Skeletal muscle tissue (tissue), 4 donors: ENCODE measurements around the gene DEDD. TPM values are rescaled to one million over a fixed set of nuclear protein-coding genes. Genes with fewer than 3 reads are reported as not detected.
A peak's percentile ranks its signal among the peaks of the same experiment; 100 is the strongest.

ENCODE experiments used
- H3K27ac ChIP-seq: one replicate; pipeline ENCODE4 v1.7.0; 2013; ENCODE audit warnings: mild to moderate bottlenecking, low read depth, low read length, inconsistent platforms
- H3K27me3 ChIP-seq, 3 donors: one replicate each; pipeline ENCODE4 v1.7.0; 2013; ENCODE audit warnings: low read length in 3 of 3; ENCODE audit not compliant: control insufficient read depth in 3 of 3, insufficient read depth in 3 of 3
- H3K36me3 ChIP-seq, 3 donors: one replicate each; pipeline ENCODE4 v1.7.0; 2013; ENCODE audit warnings: low read length in 3 of 3; ENCODE audit not compliant: control insufficient read depth in 3 of 3, insufficient read depth in 3 of 3
- H3K4me1 ChIP-seq, 3 donors: one replicate each; pipeline ENCODE4 v1.7.0; 2013; ENCODE audit warnings: low read length in 3 of 3, mild to moderate bottlenecking in 3 of 3; ENCODE audit not compliant: control insufficient read depth in 3 of 3, insufficient read depth in 3 of 3
- H3K4me3 ChIP-seq, 3 donors: one replicate each; pipeline ENCODE4 v1.7.0; 2013; ENCODE audit warnings: low read length in 3 of 3
- H3K9ac ChIP-seq, 3 donors: one replicate each; pipeline ENCODE4 v1.7.0; 2013; ENCODE audit warnings: low read length in 3 of 3, mild to moderate bottlenecking in 3 of 3, moderate library complexity in 2 of 3, low read depth in 1 of 3
- H3K9me3 ChIP-seq, 3 donors: one replicate each; pipeline ENCODE4 v1.7.0; 2013; ENCODE audit warnings: low read length in 3 of 3; ENCODE audit not compliant: control insufficient read depth in 3 of 3
- total RNA-seq: library from RNA; depleted of rRNA; stranded (reverse); fragments of >200 nt; gene quantifications from one replicate; pipeline ENCODE4 v1.2.3, GENCODE V29; 2014
- donor health status: Osteomylitis.

DEDD gene
- total RNA-seq, 1 donor from 2014 or later, result 19.8 TPM

DNA sequence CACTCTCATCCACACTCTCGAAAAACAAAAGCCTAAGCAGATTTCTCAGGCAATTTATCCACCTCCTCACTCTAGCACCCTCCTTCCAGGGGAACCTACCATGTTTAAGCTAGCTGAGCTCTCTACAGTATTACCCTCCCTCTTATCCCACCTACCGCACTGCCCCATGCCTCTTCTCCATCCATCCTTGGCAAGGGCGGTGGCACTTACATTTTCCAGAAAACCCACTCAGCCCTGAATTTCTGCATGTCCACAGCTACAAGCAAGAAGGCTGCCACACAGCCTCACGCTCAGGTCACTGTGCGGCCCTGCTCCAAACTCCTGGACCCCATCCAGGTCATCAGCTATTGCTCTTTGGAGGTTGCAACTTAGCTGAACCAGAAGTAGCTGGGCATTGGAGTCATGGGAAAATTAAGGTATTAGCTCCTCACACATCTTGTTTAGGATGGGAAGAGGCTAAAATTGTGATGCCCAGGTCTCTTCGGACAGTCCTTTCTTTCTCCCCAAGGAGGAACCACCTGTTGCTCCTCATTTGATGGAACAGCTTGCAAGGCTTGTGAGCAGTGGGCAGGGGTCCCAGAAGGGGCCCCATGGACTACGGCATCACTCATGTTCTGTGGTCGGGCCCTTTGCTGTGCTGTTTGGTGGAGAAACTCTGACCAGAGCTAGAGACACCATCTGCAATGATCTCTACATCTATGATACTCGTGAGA, 33.2 kb downstream of the DEDD start:
- Histone ChIP-seq H3K27me3 (no peaks in the 10 kb centered on the region), H3K36me3 (peaks cover 13 to 25% (median 18%) of the 10 kb centered on the region in 3 donors), H3K4me1 (peaks cover 17 to 30% (median 23%) of the 10 kb centered on the region in 3 donors), H3K9me3 (no peaks in the 10 kb centered on the region), H3K9ac (peak overlapping the region in 2 of 3 donors; percentile 78 to 84), H3K27ac (no peak overlapping the region), H3K4me3 (peak overlapping the region; percentile 76 to 97 (median 90))

DNA sequence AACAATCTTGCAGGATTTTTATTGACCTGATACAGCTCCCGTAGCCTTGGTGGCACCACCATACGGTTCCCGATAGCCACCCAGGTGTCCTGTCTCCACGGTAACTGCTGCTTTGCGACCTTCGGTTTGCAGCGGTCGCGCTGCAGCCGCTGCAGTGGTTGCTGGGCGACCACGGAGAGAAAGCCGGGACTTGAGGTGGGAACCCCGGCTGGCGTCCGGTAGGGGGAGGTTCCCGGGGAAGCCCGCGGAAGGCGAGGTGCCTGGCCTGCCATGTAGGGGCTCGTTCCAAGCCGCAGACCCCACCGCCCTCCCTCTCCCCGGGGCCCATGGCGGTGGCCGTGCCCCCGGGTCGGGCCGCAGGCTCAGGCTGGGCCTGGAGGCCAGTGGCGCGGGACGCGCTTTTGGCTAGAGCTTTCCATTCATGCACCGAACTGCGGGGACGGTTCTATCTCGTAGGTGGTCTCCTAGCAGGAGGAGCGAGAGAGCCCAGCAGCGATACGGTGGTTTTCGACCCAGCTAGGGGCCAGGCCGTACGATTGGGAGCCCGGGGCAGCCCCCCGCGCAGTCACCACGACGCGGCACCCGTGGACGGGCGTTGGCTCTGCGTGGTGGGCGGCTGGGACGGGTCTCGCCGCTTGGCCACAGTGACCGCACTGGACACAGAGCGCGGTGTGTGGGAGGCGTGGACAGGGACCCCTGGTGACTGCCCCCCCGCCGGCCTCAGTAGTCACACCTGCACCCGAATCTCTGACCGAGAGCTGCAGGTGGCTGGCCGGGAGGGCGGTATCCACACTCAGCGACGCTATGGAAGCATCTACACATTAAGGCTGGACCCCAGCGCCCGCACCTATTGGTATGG, 34.0 kb downstream of the DEDD start, which contains the start of gene KLHDC9:
Gene KLHDC9, plus strand, starts transcription at position 152 of the 859 bp plus-strand sequence. Its CDS starts 175 bp downstream, at position 327.
- H3K27ac ChIP-seq, result peak within 1 kb of the TSS; percentile 67
- peak within 1 kb of the TSS; percentile 76 to 97 (median 90) for H3K4me3 ChIP-seq
- H3K9me3 ChIP-seq, result no peaks in the 10 kb centered on the region
- H3K9ac ChIP-seq, result peak within 1 kb of the TSS; percentile 73 to 84 (median 78)
- no peaks in the 10 kb centered on the region for H3K27me3 ChIP-seq
- peaks cover 13 to 25% (median 18%) of the 10 kb centered on the region in 3 donors for H3K36me3 ChIP-seq
- H3K4me1 ChIP-seq, result peaks cover 17 to 30% (median 23%) of the 10 kb centered on the region in 3 donors

DNA sequence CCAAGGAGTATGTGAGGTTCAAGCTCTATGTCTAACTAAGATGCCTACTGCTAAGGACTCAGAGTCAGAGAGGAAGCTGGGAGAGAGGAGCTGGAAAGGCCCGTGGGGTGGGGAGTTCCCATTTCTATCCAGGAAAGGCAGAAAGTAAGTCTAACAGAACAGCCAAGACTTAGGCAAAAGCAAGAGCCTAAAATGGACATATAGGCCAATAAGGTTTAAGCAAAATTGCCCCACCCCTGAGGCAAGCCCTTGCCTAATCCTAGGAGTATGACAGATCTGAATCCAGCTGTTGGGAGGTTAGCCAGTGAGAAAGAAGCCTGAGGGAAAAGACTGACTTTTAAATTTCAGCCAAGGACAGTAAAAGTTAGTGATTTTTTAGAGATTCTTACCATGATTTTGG, 35.9 kb downstream of the DEDD start:
- peaks cover 17 to 30% (median 23%) of the 10 kb centered on the region in 3 donors for H3K4me1 ChIP-seq
- no peak overlapping the region for H3K4me3 ChIP-seq
- no peak overlapping the region for H3K9ac ChIP-seq
- H3K36me3 ChIP-seq, result peaks cover 5 to 17% (median 12%) of the 10 kb centered on the region in 3 donors
- no peaks in the 10 kb centered on the region for H3K27me3 ChIP-seq
- H3K27ac ChIP-seq, result no peak overlapping the region
- no peaks in the 10 kb centered on the region for H3K9me3 ChIP-seq

- Histone ChIP-seq H3K4me3 (no peak overlapping the region), H3K9ac (no peak overlapping the region), H3K4me1 (peaks cover 17 to 30% (median 23%) of the 10 kb centered on the region in 3 donors), H3K27ac (no peak overlapping the region), H3K27me3 (no peaks in the 10 kb centered on the region), H3K36me3 (peaks cover 3 to 15% (median 9%) of the 10 kb centered on the region in 3 donors), H3K9me3 (no peaks in the 10 kb centered on the region)
These were observed 36.5 kb downstream of the DEDD start for GRCh38 chr1:161096015-161096414.

GRCh38 chr1:161095230-161095629, 37.2 kb downstream of the DEDD start:
- Histone ChIP-seq H3K9me3 (no peaks in the 10 kb centered on the region), H3K4me1 (peaks cover 17 to 30% (median 19%) of the 10 kb centered on the region in 3 donors), H3K4me3 (no peak overlapping the region), H3K36me3 (peaks cover 3 to 9% (median 5%) of the 10 kb centered on the region in 3 donors), H3K27ac (no peak overlapping the region), H3K27me3 (no peaks in the 10 kb centered on the region), H3K9ac (no peak overlapping the region)

DNA sequence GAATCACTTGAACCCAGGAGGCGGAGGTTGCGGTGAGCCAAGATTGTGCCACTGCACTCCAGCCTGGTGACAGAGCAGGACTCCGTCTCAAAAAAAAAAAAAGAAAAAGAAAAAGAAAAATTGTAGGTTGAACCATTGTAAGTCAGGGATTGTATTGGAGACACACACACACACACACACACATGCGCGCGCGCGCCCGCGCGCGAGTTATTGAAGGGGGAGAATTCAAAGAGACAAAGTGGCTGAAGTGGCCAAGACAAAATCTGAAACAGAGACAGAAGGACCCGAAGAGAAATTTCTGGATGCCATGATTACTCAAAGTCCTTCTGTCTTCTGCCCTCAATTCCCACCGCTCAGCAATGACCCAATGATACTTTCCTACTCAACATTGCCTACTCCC, 38.0 kb downstream of the DEDD start:
- H3K9me3 ChIP-seq, result no peaks in the 10 kb centered on the region
- H3K27ac ChIP-seq, result no peak overlapping the region
- H3K36me3 ChIP-seq, result peaks cover 0 to 2% (median 0%) of the 10 kb centered on the region in 3 donors
- H3K9ac ChIP-seq, result no peak overlapping the region
- no peak overlapping the region for H3K4me3 ChIP-seq
- no peaks in the 10 kb centered on the region for H3K27me3 ChIP-seq
- H3K4me1 ChIP-seq, result peaks cover 16 to 25% (median 17%) of the 10 kb centered on the region in 3 donors

DNA sequence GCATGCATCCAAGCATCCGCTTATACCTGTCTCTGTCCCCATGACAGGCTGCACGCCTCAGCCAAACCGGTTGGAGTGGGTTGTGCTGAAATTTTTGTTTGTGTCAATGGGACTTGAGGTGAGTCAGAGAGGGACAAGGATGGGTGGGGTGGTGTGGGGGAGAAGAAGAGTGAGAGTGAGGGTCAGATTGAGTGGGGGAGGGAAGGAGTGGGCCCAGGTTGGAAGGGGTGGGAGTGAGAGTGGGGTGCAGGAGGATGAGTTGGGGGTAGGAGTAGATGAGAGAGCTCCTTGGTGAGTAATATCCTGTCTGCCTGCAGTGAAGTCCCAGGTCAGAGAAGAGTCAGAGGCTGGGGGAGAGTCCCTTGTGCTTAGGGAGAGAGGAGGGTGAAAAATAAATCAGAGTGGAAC, 39.8 kb downstream of the DEDD start:
- Histone ChIP-seq H3K9ac (no peak overlapping the region), H3K9me3 (no peaks in the 10 kb centered on the region), H3K4me1 (peaks cover 5 to 14% (median 8%) of the 10 kb centered on the region in 3 donors), H3K4me3 (no peak overlapping the region), H3K27ac (no peak overlapping the region), H3K36me3 (no peaks in the 10 kb centered on the region), H3K27me3 (no peaks in the 10 kb centered on the region)

- H3K9ac ChIP-seq, result no peak overlapping the region
- no peak overlapping the region for H3K4me3 ChIP-seq
- no peaks in the 10 kb centered on the region for H3K27me3 ChIP-seq
- no peak overlapping the region for H3K27ac ChIP-seq
- H3K36me3 ChIP-seq, result no peaks in the 10 kb centered on the region
- H3K4me1 ChIP-seq, result peaks cover under 1 to 7% (median 3%) of the 10 kb centered on the region in 3 donors
- no peaks in the 10 kb centered on the region for H3K9me3 ChIP-seq
These were observed 40.5 kb downstream of the DEDD start for GRCh38 chr1:161091796-161092507.

- Histone ChIP-seq H3K4me1 (peaks cover 0 to 4% (median 0%) of the 10 kb centered on the region in 3 donors), H3K9ac (no peak overlapping the region), H3K27ac (no peak overlapping the region), H3K4me3 (no peak overlapping the region), H3K36me3 (no peaks in the 10 kb centered on the region), H3K27me3 (no peaks in the 10 kb centered on the region), H3K9me3 (no peaks in the 10 kb centered on the region)
These were observed 41.4 kb downstream of the DEDD start for GRCh38 chr1:161091093-161091492.
